HepG2 (cell line): ENCODE measurements around the gene PPM1G. TPM values are rescaled to one million over a fixed set of nuclear protein-coding genes. Genes with fewer than 3 reads are reported as not detected.
A peak's percentile ranks its signal among the peaks of the same experiment; 100 is the strongest.

Experiments
- AGO1 ChIP-seq: fragments of 200-400 bp; formaldehyde crosslinking; IDR thresholded peaks from 2 replicates; pipeline ENCODE4 v1.6.1; 2017; ENCODE audit warnings: mild to moderate bottlenecking, low read depth, low read length, moderate library complexity; ENCODE audit not compliant: poor library complexity, severe bottlenecking
- FOSL1 ChIP-seq: sonication (generic); formaldehyde crosslinking; IDR thresholded peaks from 2 replicates; pipeline ENCODE4 v1.9.0; 2021; ENCODE audit warnings: missing genetic modification reagents, borderline replicate concordance
- HOXA7 ChIP-seq: sonication (generic); formaldehyde crosslinking; IDR thresholded peaks from 2 replicates; pipeline ENCODE4 v1.8.1; 2022; ENCODE audit warnings: mild to moderate bottlenecking, missing genetic modification reagents, moderate library complexity
- MAFF ChIP-seq: IDR thresholded peaks from 2 replicates; pipeline ENCODE4 v1.6.1; 2011; ENCODE audit warnings: low read depth, low read length, improper control_type of control experiment
- MTF1 ChIP-seq: sonication (generic); formaldehyde crosslinking; IDR thresholded peaks from 2 replicates; pipeline ENCODE4 v1.5.0; 2020; ENCODE audit warnings: missing genetic modification reagents
- PAX8 ChIP-seq: sonication (generic); formaldehyde crosslinking; IDR thresholded peaks from 2 replicates; pipeline ENCODE4 v1.8.0; 2022; ENCODE audit warnings: mild to moderate bottlenecking, missing genetic modification reagents, borderline replicate concordance
- POLR2AphosphoS2 ChIP-seq: IDR thresholded peaks from 2 replicates; pipeline ENCODE4 v1.6.1; 2011; ENCODE audit warnings: low read depth, low read length, improper control_type of control experiment
- PPARG ChIP-seq: conservative IDR thresholded peaks from 2 replicates; pipeline ENCODE4 v1.6.1; 2016; ENCODE audit warnings: missing biosample characterization, missing genetic modification reagents
- RFXANK ChIP-seq: IDR thresholded peaks from 2 replicates; pipeline ENCODE4 v1.6.1; 2016
- SNRNP70 ChIP-seq: fragments of 200-400 bp; formaldehyde crosslinking; IDR thresholded peaks from 2 replicates; pipeline ENCODE4 v1.6.1; 2017; ENCODE audit warnings: mild to moderate bottlenecking, low read depth, low read length, moderate library complexity
- TMF1 ChIP-seq: sonication (generic); formaldehyde crosslinking; IDR thresholded peaks from 2 replicates; pipeline ENCODE4 v1.8.1; 2022; ENCODE audit warnings: low read depth, missing genetic modification reagents
- ZNF121 ChIP-seq: sonication (generic); formaldehyde crosslinking; IDR thresholded peaks from 2 replicates; pipeline ENCODE4 v1.5.0; 2020; ENCODE audit warnings: mild to moderate bottlenecking, missing genetic modification reagents
- ZNF180 ChIP-seq: sonication (generic); formaldehyde crosslinking; IDR thresholded peaks from 2 replicates; pipeline ENCODE4 v1.4.0; 2020; ENCODE audit warnings: low read depth, missing genetic modification reagents, borderline replicate concordance
- ZNF354B ChIP-seq: sonication (generic); formaldehyde crosslinking; IDR thresholded peaks from 2 replicates; pipeline ENCODE4 v1.8.0; 2022; ENCODE audit warnings: mild to moderate bottlenecking, missing genetic modification reagents
- ZNF660 ChIP-seq: sonication (generic); formaldehyde crosslinking; IDR thresholded peaks from 2 replicates; pipeline ENCODE4 v1.5.1; 2020; ENCODE audit warnings: mild to moderate bottlenecking, low read depth, missing genetic modification reagents, borderline replicate concordance
- polyA plus RNA-seq, 8 experiments: library from polyadenylated mRNA; depleted of rRNA in 3 of 8; stranded (reverse) in 7 of 8; unstranded in 1 of 8; fragments of >200 nt; fragmentation: Illumina TruSeq in 4 of 8; extraction: Trizol in 4 of 8; gene quantifications; 2 replicates each; pipeline versions ENCODE4 v1.2.1 to v1.2.3, GENCODE V29; 2011 to 2016; ENCODE audit warnings: low read depth in 4 of 8, missing spikeins in 1 of 8, mixed read lengths in 1 of 8; ENCODE audit not compliant: insufficient read depth in 1 of 8
- total RNA-seq, 5 experiments: library from RNA; depleted of rRNA; stranded (reverse); fragments of >200 nt; fragmentation: Illumina TruSeq; extraction: Trizol; gene quantifications; 2 replicates each; pipeline ENCODE4 v1.2.3, GENCODE V29; 2016; ENCODE audit warnings: low read depth in 1 of 5
- TF ChIP-seq, protein P1 (sequence below): IDR thresholded peaks from 2 replicates; pipeline ENCODE4 v1.6.1; 2018; ENCODE audit warnings: missing genetic modification reagents, mild to moderate bottlenecking, missing compliant biosample characterization
- TF ChIP-seq, protein P2 (sequence below): sonication (generic); formaldehyde crosslinking; IDR thresholded peaks from 2 replicates; pipeline ENCODE4 v1.8.0; 2022; ENCODE audit warnings: missing genetic modification reagents, low read depth, mild to moderate bottlenecking, borderline replicate concordance
- TF ChIP-seq, protein P3 (sequence below): sonication (generic); formaldehyde crosslinking; IDR thresholded peaks from 2 replicates; pipeline ENCODE4 v1.5.1; 2020; ENCODE audit warnings: mild to moderate bottlenecking, missing genetic modification reagents, moderate library complexity
- TF ChIP-seq, protein P4 (sequence below): sonication (generic); formaldehyde crosslinking; IDR thresholded peaks from 2 replicates; pipeline ENCODE4 v1.4.0; 2020; ENCODE audit warnings: mild to moderate bottlenecking, missing genetic modification reagents, borderline replicate concordance
- TF ChIP-seq, protein P5 (sequence below): sonication (generic); formaldehyde crosslinking; IDR thresholded peaks from 2 replicates; pipeline ENCODE4 v1.4.0; 2020; ENCODE audit warnings: missing genetic modification reagents

Gene PPM1G
- total and polyA plus RNA-seq, 2 of the 13 experiments (the other 11 are each of a cell fraction or from before 2014, with no cell fraction given) = 58.2 to 213 TPM

DNA sequence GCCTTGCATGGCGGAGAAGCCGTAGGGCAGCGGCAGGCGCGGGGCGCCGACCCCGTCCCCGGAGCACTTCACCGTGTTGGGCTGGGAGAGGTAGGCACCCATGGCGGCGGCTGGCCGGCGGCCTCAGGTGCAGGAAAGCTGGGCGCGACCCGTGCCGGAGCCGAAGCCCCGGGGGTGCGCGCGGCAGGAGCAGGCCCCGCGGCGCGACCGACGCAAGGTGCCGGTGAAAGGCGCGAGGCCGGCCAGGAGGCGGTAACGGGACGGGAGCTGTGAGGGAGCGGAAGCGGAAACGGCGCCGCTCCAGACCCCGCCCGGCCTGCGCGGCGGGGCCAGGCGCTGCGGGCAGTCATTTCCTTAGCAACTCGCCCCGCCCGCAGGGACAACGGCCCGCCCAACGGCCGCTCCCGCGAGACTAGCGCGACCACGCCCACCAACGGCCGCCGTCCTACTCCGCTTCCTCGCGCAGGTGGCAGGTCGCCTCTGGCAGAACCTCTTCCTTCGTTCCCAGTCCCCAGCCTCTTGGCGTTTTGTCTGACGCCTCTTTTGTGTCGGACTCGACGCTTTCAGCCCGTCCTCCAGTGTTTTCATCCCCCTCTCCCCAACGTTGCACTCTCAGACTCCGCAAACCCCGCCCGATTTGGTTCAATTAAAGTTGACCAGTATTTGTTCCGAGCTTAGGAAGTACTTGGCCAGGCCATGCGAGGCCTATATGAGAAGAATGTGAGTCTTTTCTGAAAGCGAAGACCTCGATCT lies at the start of gene PPM1G (continued):
- TF ChIP-seq, protein P1, sequence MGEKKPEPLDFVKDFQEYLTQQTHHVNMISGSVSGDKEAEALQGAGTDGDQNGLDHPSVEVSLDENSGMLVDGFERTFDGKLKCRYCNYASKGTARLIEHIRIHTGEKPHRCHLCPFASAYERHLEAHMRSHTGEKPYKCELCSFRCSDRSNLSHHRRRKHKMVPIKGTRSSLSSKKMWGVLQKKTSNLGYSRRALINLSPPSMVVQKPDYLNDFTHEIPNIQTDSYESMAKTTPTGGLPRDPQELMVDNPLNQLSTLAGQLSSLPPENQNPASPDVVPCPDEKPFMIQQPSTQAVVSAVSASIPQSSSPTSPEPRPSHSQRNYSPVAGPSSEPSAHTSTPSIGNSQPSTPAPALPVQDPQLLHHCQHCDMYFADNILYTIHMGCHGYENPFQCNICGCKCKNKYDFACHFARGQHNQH = peak; percentile 94
- peak; percentile 80; the same call in 1 of the 2 replicates for TF ChIP-seq PAX8 (CRISPR knock-in tag)
- TF ChIP-seq, protein P2, sequence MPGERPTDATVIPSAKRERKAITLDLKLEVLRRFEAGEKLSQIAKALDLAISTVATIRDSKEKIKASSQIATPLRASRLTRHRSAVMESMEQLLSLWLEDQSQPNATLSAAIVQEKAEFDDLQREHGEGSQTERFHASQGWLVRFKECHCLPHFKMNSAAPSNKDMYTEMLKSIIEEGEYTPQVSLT = no peak; the same call in 1 of the 2 replicates
- 0 out of 2 replicates have a peak, but pooled peaks have one; percentile 19 for TF ChIP-seq MTF1 (CRISPR knock-in tag)
- TF ChIP-seq ZNF121 (CRISPR knock-in tag) = peak; percentile 78
- TF ChIP-seq, protein P3, sequence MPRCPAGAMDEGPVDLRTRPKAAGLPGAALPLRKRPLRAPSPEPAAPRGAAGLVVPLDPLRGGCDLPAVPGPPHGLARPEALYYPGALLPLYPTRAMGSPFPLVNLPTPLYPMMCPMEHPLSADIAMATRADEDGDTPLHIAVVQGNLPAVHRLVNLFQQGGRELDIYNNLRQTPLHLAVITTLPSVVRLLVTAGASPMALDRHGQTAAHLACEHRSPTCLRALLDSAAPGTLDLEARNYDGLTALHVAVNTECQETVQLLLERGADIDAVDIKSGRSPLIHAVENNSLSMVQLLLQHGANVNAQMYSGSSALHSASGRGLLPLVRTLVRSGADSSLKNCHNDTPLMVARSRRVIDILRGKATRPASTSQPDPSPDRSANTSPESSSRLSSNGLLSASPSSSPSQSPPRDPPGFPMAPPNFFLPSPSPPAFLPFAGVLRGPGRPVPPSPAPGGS = peak; percentile 93
- TF ChIP-seq, protein P4, sequence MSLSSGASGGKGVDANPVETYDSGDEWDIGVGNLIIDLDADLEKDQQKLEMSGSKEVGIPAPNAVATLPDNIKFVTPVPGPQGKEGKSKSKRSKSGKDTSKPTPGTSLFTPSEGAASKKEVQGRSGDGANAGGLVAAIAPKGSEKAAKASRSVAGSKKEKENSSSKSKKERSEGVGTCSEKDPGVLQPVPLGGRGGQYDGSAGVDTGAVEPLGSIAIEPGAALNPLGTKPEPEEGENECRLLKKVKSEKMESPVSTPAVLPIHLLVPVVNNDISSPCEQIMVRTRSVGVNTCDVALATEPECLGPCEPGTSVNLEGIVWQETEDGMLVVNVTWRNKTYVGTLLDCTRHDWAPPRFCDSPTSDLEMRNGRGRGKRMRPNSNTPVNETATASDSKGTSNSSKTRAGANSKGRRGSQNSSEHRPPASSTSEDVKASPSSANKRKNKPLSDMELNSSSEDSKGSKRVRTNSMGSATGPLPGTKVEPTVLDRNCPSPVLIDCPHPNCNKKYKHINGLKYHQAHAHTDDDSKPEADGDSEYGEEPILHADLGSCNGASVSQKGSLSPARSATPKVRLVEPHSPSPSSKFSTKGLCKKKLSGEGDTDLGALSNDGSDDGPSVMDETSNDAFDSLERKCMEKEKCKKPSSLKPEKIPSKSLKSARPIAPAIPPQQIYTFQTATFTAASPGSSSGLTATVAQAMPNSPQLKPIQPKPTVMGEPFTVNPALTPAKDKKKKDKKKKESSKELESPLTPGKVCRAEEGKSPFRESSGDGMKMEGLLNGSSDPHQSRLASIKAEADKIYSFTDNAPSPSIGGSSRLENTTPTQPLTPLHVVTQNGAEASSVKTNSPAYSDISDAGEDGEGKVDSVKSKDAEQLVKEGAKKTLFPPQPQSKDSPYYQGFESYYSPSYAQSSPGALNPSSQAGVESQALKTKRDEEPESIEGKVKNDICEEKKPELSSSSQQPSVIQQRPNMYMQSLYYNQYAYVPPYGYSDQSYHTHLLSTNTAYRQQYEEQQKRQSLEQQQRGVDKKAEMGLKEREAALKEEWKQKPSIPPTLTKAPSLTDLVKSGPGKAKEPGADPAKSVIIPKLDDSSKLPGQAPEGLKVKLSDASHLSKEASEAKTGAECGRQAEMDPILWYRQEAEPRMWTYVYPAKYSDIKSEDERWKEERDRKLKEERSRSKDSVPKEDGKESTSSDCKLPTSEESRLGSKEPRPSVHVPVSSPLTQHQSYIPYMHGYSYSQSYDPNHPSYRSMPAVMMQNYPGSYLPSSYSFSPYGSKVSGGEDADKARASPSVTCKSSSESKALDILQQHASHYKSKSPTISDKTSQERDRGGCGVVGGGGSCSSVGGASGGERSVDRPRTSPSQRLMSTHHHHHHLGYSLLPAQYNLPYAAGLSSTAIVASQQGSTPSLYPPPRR (CRISPR knock-in tag) = no peak; the same call in 1 of the 2 replicates
- TF ChIP-seq ZNF660 (CRISPR knock-in tag) = no peak
- TF ChIP-seq, protein P5, sequence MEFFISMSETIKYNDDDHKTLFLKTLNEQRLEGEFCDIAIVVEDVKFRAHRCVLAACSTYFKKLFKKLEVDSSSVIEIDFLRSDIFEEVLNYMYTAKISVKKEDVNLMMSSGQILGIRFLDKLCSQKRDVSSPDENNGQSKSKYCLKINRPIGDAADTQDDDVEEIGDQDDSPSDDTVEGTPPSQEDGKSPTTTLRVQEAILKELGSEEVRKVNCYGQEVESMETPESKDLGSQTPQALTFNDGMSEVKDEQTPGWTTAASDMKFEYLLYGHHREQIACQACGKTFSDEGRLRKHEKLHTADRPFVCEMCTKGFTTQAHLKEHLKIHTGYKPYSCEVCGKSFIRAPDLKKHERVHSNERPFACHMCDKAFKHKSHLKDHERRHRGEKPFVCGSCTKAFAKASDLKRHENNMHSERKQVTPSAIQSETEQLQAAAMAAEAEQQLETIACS (CRISPR knock-in tag) = peak; percentile 66; the same call in 1 of the 2 replicates
- peak; percentile 93 for TF ChIP-seq TMF1 (CRISPR knock-in tag)
- TF ChIP-seq POLR2AphosphoS2 = 0 out of 2 replicates have a peak, but pooled peaks have one; percentile 53
- TF ChIP-seq ZNF180 (CRISPR knock-in tag) = no peak
- peak; percentile 17; the same call in 1 of the 2 replicates for TF ChIP-seq ZNF354B (CRISPR knock-in tag)
- peak; percentile 76; the same call in 1 of the 2 replicates for TF ChIP-seq RFXANK (CRISPR knock-in tag)
- no peak for TF ChIP-seq PPARG (CRISPR knock-in tag)
- no peak for TF ChIP-seq HOXA7 (CRISPR knock-in tag)
- TF ChIP-seq MAFF = no peak
- no peak for TF ChIP-seq FOSL1 (CRISPR knock-in tag)
- TF ChIP-seq AGO1 = peak; percentile 59
- no peak for TF ChIP-seq SNRNP70
